Central memory CD8-positive, alpha-beta T cell (primary cell): ENCODE measurements around the gene COG5.

Experiments
- ATAC-seq: fragments of 150-1000 bp; cut with Tn5 transposase; replicated peaks from 2 replicates; pipeline ENCODE4 v1.10.0; 2022; ENCODE audit warnings: mild to moderate bottlenecking, moderate FRiP score, moderate number of reproducible peaks; ENCODE audit not compliant: poor library complexity, severe bottlenecking; ENCODE audit errors: extremely low read depth
- DNase-seq, 2 donors: peaks; one replicate each; pipeline ENCODE4 v3.0.0; 2021; ENCODE audit warnings: low spot score in 2 of 2
- H3K27ac Mint-ChIP-seq: one replicate; pipeline ENCODE4 v1.8.0; 2022; ENCODE audit warnings: low read depth, mild to moderate bottlenecking, moderate library complexity, mixed read lengths
- H3K27me3 Mint-ChIP-seq: one replicate; pipeline ENCODE4 v1.8.0; 2022; ENCODE audit warnings: mixed read lengths
- H3K36me3 Mint-ChIP-seq: one replicate; pipeline ENCODE4 v1.8.0; 2022; ENCODE audit warnings: mild to moderate bottlenecking, moderate library complexity, mixed read lengths; ENCODE audit not compliant: insufficient read depth
- H3K4me1 Mint-ChIP-seq: one replicate; pipeline ENCODE4 v1.8.0; 2022; ENCODE audit warnings: mixed read lengths
- H3K4me3 Mint-ChIP-seq: one replicate; pipeline ENCODE4 v1.8.0; 2022; ENCODE audit warnings: mild to moderate bottlenecking, moderate library complexity, mixed read lengths
- H3K9me3 Mint-ChIP-seq: one replicate; pipeline ENCODE4 v1.8.0; 2022; ENCODE audit warnings: mixed read lengths

COG5 gene

DNA sequence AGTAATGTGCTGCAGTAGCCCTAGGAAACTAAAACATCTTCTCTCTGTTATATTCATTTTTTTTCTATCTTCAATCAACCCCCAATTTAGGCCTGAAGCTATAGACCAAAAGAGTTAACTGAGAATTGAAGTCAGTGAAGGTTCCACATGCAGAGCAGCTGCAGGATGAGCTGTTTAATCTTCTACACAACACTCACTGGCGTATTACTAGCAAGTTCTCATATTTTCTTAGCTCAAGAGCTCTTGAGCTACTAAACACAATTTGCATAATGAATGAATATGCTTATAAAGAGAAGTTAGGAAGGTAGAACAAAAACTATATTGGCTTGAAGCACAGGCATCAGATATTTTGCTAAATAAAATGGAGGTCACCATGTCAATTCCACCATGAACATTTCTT lies 135.1 kb downstream of the COG5 start:
- H3K9me3 Mint-ChIP-seq = no peaks in the 10 kb centered on the region
- H3K4me3 Mint-ChIP-seq = no peak overlapping the region
- H3K27me3 Mint-ChIP-seq = no peaks in the 10 kb centered on the region
- no peaks in the 10 kb centered on the region for H3K36me3 Mint-ChIP-seq
- ATAC-seq = no peak
- no peak for DNase-seq
- H3K27ac Mint-ChIP-seq = no peak overlapping the region
- H3K4me1 Mint-ChIP-seq = peaks cover 17% of the 10 kb centered on the region

DNA sequence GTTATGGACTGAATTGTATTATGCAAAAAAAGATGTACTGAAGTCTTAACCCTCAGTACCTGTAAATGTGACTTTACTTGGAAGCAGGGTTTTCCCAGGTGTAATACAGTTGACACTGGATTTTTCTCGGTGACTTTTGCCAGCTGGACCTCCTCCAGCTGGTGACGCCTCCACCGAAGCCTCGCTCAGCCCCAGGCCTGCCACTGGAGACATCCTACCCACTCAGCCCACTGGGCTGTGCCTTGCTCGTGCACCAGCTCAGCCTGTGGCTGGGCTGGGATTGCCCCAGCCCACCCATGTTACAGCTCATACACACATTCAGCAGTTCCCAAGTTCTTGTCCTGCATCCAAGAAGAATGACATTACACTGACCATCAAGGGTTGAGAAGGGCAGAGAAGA lies 136.3 kb downstream of the COG5 start:
- peaks cover 22% of the 10 kb centered on the region for H3K4me1 Mint-ChIP-seq
- ATAC-seq (no peak), DNase-seq (no peak)
- no peak overlapping the region for H3K27ac Mint-ChIP-seq
- no peaks in the 10 kb centered on the region for H3K27me3 Mint-ChIP-seq
- H3K9me3 Mint-ChIP-seq = no peaks in the 10 kb centered on the region
- no peaks in the 10 kb centered on the region for H3K36me3 Mint-ChIP-seq
- H3K4me3 Mint-ChIP-seq = no peak overlapping the region

DNA sequence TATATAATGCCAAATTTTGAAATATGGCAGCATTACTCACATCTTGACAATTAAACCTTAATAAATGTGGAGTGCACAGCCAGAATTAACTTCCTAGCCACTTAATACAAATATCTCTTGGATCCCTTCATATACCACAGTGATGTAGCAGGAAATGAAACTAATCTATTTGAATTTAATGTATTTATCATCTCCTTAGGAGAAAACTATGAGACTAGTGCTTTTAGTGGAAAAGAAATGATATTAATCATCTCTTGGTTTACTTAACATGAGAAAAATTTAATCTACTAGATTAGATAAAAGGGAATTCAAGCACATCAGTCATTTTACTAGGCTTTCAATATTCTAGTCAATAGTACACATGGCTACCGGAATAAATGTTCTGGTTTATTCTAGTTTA lies 149.5 kb downstream of the COG5 start:
- H3K36me3 Mint-ChIP-seq = peaks cover 9% of the 10 kb centered on the region

DNA sequence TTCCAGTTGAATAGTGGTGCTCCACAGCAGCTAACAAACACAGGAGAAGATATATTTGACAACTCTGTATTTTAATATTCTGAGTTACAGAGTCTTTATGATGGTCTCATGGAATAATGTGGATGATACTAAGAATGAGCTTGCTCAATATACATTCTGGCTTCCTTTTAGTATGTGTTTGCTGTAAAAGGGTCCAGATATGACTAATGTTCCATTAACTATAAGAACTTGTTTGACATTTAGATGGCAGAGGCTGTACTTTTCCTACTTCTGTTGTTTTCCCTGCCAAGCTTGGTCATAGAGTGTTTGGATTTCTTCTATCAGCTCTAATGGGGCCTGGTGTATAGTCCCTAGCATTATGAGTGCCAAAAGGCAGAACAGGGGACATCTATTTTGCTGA lies 155.4 kb downstream of the COG5 start:
- Mint-ChIP-seq H3K27me3 (no peaks in the 10 kb centered on the region), H3K27ac (no peak overlapping the region), H3K9me3 (no peaks in the 10 kb centered on the region), H3K4me1 (no peaks in the 10 kb centered on the region), H3K4me3 (no peak overlapping the region), H3K36me3 (peaks cover 17% of the 10 kb centered on the region)
- ATAC-seq = no peak
- no peak for DNase-seq

More for the DNA sequence above, 149.5 kb downstream of the COG5 start:
- H3K27me3 Mint-ChIP-seq = no peaks in the 10 kb centered on the region
- ATAC-seq (no peak), DNase-seq (no peak)
- no peaks in the 10 kb centered on the region for H3K9me3 Mint-ChIP-seq
- H3K4me1 Mint-ChIP-seq = no peaks in the 10 kb centered on the region
- no peak overlapping the region for H3K27ac Mint-ChIP-seq
- no peak overlapping the region for H3K4me3 Mint-ChIP-seq

GRCh38 chr7:107405559-107405958 lies 158.2 kb downstream of the COG5 start:
- Mint-ChIP-seq H3K9me3 (no peaks in the 10 kb centered on the region), H3K27ac (no peak overlapping the region), H3K36me3 (peaks cover 14% of the 10 kb centered on the region), H3K4me1 (no peaks in the 10 kb centered on the region), H3K4me3 (no peak overlapping the region), H3K27me3 (no peaks in the 10 kb centered on the region)
- ATAC-seq (no peak), DNase-seq (no peak)

GRCh38 chr7:107404740-107405537 lies 158.8 kb downstream of the COG5 start:
- Mint-ChIP-seq H3K27ac (peak overlapping the region; percentile 3), H3K36me3 (peaks cover 14% of the 10 kb centered on the region), H3K9me3 (no peaks in the 10 kb centered on the region), H3K4me3 (no peak overlapping the region), H3K4me1 (no peaks in the 10 kb centered on the region), H3K27me3 (no peaks in the 10 kb centered on the region)
- no peak for ATAC-seq
- DNase-seq = no peak

DNA sequence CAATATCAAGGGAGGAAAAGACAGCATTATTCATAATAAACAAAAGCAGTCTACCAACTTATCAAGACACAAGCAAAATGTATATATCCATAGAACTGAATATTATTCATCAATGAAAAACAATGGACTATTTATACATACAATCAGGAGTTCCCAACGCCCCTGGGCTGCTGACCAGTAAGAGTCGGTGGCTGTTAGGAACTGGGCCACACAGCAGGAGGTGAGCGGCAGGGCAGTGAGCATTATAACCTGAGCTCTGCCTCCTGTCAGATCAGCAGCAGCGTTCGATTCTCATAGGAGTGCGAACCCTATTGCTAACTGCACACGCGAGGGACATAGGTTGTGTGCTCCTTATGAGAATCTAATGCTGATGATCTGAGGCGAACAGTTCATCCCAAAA lies 165.6 kb downstream of the COG5 start:
- H3K4me3 Mint-ChIP-seq = no peak overlapping the region
- ATAC-seq (no peak), DNase-seq (no peak)
- H3K36me3 Mint-ChIP-seq = peaks cover 8% of the 10 kb centered on the region
- no peak overlapping the region for H3K27ac Mint-ChIP-seq
- H3K9me3 Mint-ChIP-seq = no peaks in the 10 kb centered on the region
- no peaks in the 10 kb centered on the region for H3K27me3 Mint-ChIP-seq
- H3K4me1 Mint-ChIP-seq = no peaks in the 10 kb centered on the region

- Mint-ChIP-seq H3K4me1 (no peaks in the 10 kb centered on the region), H3K27me3 (no peaks in the 10 kb centered on the region), H3K36me3 (peaks cover 7% of the 10 kb centered on the region), H3K27ac (no peak overlapping the region), H3K4me3 (no peak overlapping the region), H3K9me3 (no peaks in the 10 kb centered on the region)
- ATAC-seq (no peak), DNase-seq (no peak)
Observed at GRCh38 chr7:107396990-107397389, 166.7 kb downstream of the COG5 start.

DNA sequence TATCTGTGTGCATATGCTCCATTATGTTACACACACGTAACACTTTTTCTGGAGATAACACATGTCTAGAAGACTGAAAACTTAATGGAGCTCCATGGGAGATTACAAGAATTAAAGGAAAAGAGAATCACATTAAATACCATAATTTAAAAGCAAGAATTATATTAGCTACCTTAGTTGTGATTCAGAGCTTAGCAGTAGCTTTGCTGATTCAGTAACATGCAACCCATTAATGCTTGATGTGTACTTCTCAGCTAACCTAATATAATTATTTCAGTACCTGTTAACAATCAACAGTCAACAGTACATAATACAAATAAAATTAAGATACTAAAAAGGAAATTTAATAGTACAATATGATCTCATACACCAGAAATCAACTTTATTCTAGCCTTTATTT lies 167.6 kb downstream of the COG5 start:
- H3K27ac Mint-ChIP-seq = no peak overlapping the region
- H3K36me3 Mint-ChIP-seq = peaks cover 7% of the 10 kb centered on the region

DNA sequence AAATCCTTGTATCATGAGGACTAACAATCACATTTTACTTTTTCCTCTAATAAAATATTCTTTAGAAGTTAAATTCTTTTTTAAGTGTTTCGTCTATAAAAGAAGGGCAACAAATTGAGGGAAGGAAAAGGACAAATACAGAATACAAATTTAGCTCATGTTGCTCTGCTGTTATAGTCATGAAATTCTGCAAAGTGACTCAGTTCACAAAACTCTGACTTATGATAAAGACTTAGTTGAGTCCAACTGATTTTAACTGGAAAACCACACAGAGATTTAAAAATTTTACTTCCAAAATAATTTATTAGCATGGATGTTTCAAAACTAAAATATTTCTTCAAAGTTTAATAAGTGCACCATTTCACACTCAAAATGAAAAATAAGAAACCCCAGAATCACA lies 168.9 kb downstream of the COG5 start:
- no peak for DNase-seq
- no peaks in the 10 kb centered on the region for H3K27me3 Mint-ChIP-seq
- no peak overlapping the region for H3K4me3 Mint-ChIP-seq
- H3K4me1 Mint-ChIP-seq = no peaks in the 10 kb centered on the region
- ATAC-seq = no peak
- peaks cover 5% of the 10 kb centered on the region for H3K36me3 Mint-ChIP-seq
- no peak overlapping the region for H3K27ac Mint-ChIP-seq
- H3K9me3 Mint-ChIP-seq = no peaks in the 10 kb centered on the region

More for the DNA sequence above, 167.6 kb downstream of the COG5 start:
- H3K4me1 Mint-ChIP-seq = no peaks in the 10 kb centered on the region
- no peaks in the 10 kb centered on the region for H3K9me3 Mint-ChIP-seq
- H3K27me3 Mint-ChIP-seq = no peaks in the 10 kb centered on the region
- ATAC-seq = no peak
- H3K4me3 Mint-ChIP-seq = no peak overlapping the region
- DNase-seq = no peak

DNA sequence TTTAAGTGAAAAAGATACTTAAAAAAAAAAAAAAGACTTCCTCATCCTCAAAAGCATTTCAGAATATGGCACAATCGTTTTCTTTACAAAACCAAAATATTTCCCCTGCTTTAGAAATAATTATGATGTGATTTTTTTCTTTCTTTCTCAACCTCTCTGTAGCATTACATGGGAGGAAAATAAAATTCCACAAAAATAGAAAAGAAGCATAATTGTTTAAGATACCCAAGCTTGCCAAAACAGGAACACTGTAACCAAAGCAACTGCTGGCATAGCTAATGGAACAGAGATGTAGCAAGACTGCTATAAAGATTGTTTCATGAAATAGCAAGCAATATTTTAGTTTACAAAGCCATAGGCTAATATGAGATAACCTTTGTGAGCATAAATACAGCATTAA lies 169.4 kb downstream of the COG5 start:
- Mint-ChIP-seq H3K36me3 (peaks cover 5% of the 10 kb centered on the region), H3K9me3 (no peaks in the 10 kb centered on the region), H3K27ac (no peak overlapping the region), H3K27me3 (no peaks in the 10 kb centered on the region), H3K4me1 (no peaks in the 10 kb centered on the region), H3K4me3 (no peak overlapping the region)
- ATAC-seq = no peak
- no peak for DNase-seq

DNA sequence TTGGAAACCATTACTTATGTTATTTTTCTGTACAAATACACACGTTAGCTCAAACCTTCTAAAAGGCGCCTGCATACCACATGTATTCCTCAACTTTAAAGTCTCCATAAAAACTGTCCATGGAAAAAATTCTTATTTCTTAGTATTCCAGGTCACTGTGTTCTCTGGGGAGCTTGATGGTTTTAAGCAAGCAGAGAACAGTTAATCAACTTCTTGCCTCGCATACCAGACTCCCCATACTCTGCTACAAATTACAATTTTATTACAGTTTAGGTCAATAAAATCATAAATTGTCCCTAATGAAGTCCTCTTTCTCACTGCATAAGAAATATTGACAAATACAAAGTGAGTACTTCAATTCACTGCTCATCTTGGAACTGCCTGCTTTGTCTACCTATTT lies 170.9 kb downstream of the COG5 start:
- no peaks in the 10 kb centered on the region for H3K4me1 Mint-ChIP-seq
- ATAC-seq (no peak), DNase-seq (no peak)
- H3K36me3 Mint-ChIP-seq = peaks cover 6% of the 10 kb centered on the region
- H3K27me3 Mint-ChIP-seq = no peaks in the 10 kb centered on the region
- H3K27ac Mint-ChIP-seq = no peak overlapping the region
- H3K9me3 Mint-ChIP-seq = no peaks in the 10 kb centered on the region
- no peak overlapping the region for H3K4me3 Mint-ChIP-seq

GRCh38 chr7:107390916-107391315 lies 172.8 kb downstream of the COG5 start:
- H3K36me3 Mint-ChIP-seq = peaks cover 4% of the 10 kb centered on the region
- H3K4me3 Mint-ChIP-seq = no peak overlapping the region
- no peak overlapping the region for H3K27ac Mint-ChIP-seq
- no peaks in the 10 kb centered on the region for H3K9me3 Mint-ChIP-seq
- DNase-seq (no peak), ATAC-seq (no peak)
- H3K4me1 Mint-ChIP-seq = no peaks in the 10 kb centered on the region
- H3K27me3 Mint-ChIP-seq = no peaks in the 10 kb centered on the region
